NT2/D1 (cell line): ENCODE data around the gene TMEM255B.

Experiments
- DNase-seq: peaks from one replicate; pipeline ENCODE4 v3.0.0-alpha.2; 2011; ENCODE audit warnings: low read depth, low spot score
- H3K27me3 ChIP-seq: 2 replicates; pipeline ENCODE4 v1.6.0; 2011; ENCODE audit warnings: mild to moderate bottlenecking; ENCODE audit not compliant: insufficient read length, insufficient read depth
- H3K36me3 ChIP-seq: 2 replicates; pipeline ENCODE4 v1.6.1; 2011; ENCODE audit warnings: mild to moderate bottlenecking, low read length, mixed read lengths; ENCODE audit not compliant: insufficient read depth, insufficient read length
- H3K4me1 ChIP-seq: 2 replicates; pipeline ENCODE4 v1.5.1; 2011; ENCODE audit not compliant: insufficient read depth, insufficient read length
- H3K4me3 ChIP-seq: 2 replicates; pipeline ENCODE4 v1.5.1; 2011; ENCODE audit warnings: low read depth; ENCODE audit not compliant: insufficient read length
- H3K9ac ChIP-seq: 2 replicates; pipeline ENCODE4 v1.6.0; 2011; ENCODE audit warnings: low read depth; ENCODE audit not compliant: insufficient read length
- H3K9me3 ChIP-seq: 2 replicates; pipeline ENCODE4 v1.5.1; 2011; ENCODE audit warnings: mild to moderate bottlenecking, low read length; ENCODE audit not compliant: insufficient read depth
- SUZ12 ChIP-seq: IDR thresholded peaks from 2 replicates; pipeline ENCODE4 v1.6.1; 2011; ENCODE audit not compliant: insufficient read length, insufficient read depth; ENCODE audit errors: extremely low read depth
- YY1 ChIP-seq: IDR thresholded peaks from 2 replicates; pipeline ENCODE4 v1.6.1; 2011; ENCODE audit not compliant: insufficient read length, insufficient read depth
- ZNF274 ChIP-seq: IDR thresholded peaks from 2 replicates; pipeline ENCODE4 v1.6.1; 2011; ENCODE audit warnings: mild to moderate bottlenecking, low read depth, low read length

TMEM255B gene

DNA sequence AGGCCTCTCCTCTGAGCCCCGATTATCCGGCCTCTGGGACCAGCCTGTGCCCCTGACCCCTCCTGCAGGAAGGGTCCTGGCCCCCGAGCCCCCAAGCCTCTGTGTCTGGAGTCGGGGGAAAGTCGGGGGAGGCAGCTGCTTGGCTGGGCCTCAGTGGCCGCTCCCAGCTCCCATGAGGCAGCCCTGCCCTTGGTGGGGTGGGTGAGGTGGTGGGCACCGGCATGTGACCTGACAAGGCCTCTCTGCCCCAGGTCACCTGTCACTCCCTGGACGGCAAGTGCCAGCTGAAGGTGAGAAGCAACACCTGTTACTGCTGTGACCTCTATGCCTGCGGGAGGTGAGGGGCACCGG, 41.5 kb downstream of the TMEM255B start:
- H3K9ac ChIP-seq: no peak overlapping the region
- no peak overlapping the region for H3K4me3 ChIP-seq
- H3K4me1 ChIP-seq: peaks cover 17% of the 10 kb centered on the region
- H3K9me3 ChIP-seq: no peaks in the 10 kb centered on the region
- no peak for DNase-seq
- H3K36me3 ChIP-seq: no peaks in the 10 kb centered on the region
- H3K27me3 ChIP-seq: no peaks in the 10 kb centered on the region
- TF ChIP-seq SUZ12 (no peak), ZNF274 (no peak), YY1 (no peak)

DNA sequence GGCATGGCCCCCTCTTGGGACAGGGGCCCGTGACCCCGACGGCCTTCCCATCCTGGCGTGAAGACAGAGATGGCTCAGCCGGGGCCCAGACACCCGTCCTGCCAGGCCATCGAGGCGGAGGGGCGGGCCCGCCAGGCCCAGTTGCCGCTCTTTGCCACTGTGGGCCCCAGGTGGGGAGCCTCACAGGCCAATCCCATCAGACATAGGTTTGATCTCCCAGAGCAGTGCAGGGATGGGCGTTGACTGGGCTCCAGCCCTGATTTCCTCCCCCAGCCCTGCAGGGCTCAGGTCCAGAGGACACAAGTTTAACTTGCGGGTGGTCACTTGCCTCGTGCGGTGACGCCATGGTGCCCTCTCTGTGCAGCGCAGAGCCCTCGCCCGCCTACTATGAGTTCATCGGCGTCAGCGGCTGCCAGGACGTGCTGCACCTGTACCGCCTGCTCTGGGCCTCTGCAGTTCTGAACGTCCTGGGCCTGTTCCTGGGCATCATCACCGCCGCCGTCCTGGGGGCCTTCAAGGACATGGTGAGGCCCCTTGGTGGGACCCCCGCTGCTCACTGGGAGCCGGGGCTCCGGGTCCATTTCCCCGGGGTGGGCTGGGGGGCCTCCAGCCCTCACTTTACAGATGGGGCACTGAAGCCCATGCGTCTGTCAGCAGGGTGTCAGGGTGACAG, 42.4 kb downstream of the TMEM255B start:
- peaks cover 17% of the 10 kb centered on the region for H3K4me1 ChIP-seq
- no peak overlapping the region for H3K9ac ChIP-seq
- DNase-seq: no peak
- no peaks in the 10 kb centered on the region for H3K36me3 ChIP-seq
- TF ChIP-seq YY1 (no peak), ZNF274 (no peak), SUZ12 (no peak)
- H3K27me3 ChIP-seq: no peaks in the 10 kb centered on the region
- H3K4me3 ChIP-seq: no peak overlapping the region
- no peaks in the 10 kb centered on the region for H3K9me3 ChIP-seq

DNA sequence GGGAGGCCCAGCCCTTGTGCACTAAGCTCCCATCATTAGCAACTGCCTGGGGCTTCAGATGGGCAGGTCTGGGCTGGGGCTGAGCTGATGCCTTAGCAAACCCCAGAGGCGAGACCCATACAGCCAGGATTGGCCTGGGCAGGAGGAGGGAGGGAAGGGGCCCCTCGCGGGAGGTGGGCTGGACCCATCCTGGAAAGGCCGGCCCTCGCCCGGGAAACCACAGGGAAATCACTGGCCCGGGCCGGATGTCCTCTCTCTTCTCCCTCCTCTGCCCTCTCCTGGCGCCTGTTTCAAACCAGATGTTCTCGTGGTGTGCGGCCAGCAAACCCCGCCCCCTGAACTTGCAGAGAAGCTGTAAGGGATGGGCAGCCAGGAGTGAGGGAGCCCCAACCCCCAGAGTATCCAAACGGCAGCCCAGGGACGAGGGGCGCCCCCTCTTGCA, 43.1 kb downstream of the TMEM255B start:
- TF ChIP-seq ZNF274 (no peak), YY1 (no peak), SUZ12 (no peak)
- Histone ChIP-seq H3K9ac (no peak overlapping the region), H3K9me3 (no peaks in the 10 kb centered on the region), H3K36me3 (no peaks in the 10 kb centered on the region), H3K4me3 (no peak overlapping the region), H3K4me1 (peaks cover 17% of the 10 kb centered on the region), H3K27me3 (no peaks in the 10 kb centered on the region)
- peak; percentile 22 for DNase-seq

DNA sequence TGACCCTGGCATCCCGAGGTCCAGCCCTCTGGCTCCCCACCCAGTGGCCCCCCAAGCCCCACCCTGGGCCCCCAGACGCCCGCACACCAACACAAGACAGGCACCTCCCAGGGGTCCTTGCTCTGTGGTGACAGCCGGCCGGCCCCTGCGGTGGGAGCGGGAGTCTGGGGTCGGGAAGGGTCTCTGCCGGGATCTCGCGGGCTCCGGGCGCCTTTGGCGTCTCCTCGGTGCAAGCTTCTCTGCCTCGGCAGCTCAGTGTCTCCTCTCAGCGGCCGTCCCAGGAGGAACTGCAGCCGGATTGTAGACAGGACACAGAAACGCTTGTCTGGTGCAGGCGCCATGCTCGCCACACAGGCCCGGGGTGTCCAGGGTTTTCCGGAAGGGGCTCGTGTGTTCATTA, 43.7 kb downstream of the TMEM255B start:
- Histone ChIP-seq H3K9me3 (no peaks in the 10 kb centered on the region), H3K9ac (no peak overlapping the region), H3K4me3 (no peak overlapping the region), H3K36me3 (no peaks in the 10 kb centered on the region), H3K27me3 (no peaks in the 10 kb centered on the region), H3K4me1 (peaks cover 17% of the 10 kb centered on the region)
- DNase-seq: no peak
- TF ChIP-seq SUZ12: no peak
- TF ChIP-seq ZNF274: no peak
- TF ChIP-seq YY1: no peak

DNA sequence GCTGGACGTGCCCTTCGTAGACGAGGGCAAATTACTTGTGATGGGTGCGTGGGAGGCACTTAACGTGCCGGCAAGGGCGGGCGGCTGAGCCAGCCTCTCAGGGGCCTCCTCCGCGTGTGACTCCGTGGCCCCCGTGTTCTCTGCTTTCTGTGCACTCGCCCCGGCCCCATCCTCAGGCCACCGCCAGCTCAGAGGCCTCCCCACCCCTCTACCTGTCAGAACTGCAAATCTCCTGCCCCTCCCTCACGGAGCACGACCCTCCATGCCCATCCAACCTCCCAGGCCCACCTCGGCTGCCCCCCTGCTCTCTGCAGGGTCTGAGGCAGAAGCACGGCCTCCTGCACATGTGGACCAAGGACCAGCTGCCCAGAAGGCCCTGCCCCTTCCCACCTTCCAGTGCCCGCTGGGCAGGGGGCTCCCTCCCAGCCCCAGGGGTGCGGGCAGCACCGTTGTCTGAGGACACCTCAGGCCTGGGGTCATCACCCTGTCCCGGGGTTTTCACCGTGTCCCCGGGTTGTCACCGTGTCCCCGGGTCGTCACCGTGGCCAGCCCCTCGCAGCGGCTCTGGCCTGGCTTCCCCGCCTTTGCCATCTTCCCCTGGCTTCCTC, 44.5 kb downstream of the TMEM255B start:
- no peak overlapping the region for H3K4me3 ChIP-seq
- DNase-seq: no peak
- no peak for TF ChIP-seq SUZ12
- TF ChIP-seq ZNF274: no peak
- TF ChIP-seq YY1: no peak
- peaks cover 17% of the 10 kb centered on the region for H3K4me1 ChIP-seq
- no peaks in the 10 kb centered on the region for H3K36me3 ChIP-seq
- H3K9ac ChIP-seq: no peak overlapping the region
- H3K27me3 ChIP-seq: no peaks in the 10 kb centered on the region
- H3K9me3 ChIP-seq: peaks cover 7% of the 10 kb centered on the region

DNA sequence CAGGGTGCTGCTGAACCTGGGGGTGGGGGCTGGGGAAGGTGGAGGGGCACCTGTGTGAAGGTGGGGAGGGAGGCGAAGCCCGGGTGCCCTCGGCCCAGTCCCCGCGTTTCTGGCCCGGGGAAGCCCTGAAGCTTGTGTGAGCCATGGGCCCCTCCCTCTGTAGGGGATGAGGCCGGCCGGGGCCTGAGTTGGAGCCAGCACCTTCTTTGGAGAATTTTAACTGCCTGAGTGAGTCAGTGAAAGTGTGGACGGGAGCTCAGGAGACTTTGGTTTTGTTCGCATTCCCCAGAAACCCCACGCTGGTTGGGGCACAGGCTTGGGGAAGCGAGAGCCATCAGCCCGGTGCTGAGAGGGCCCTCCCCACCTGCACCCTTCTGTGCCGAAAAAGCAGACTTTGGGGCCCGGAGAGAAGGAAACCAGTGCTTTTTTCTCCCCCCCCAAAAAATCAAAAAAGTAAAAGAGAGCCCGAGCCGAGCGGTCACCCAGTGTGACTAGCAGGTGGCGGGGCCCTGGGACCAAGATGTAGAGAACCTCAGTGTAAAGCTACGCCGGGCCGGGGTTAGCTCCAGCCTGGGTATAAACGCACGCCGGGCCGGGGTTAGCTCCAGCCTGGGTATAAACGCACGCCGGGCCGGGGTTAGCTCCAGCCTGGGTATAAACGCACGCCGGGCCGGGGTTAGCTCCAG, 45.1 kb downstream of the TMEM255B start:
- no peak for DNase-seq
- TF ChIP-seq ZNF274 (no peak), SUZ12 (no peak), YY1 (no peak)
- H3K36me3 ChIP-seq: no peaks in the 10 kb centered on the region
- H3K9ac ChIP-seq: no peak overlapping the region
- peaks cover 12% of the 10 kb centered on the region for H3K9me3 ChIP-seq
- no peak overlapping the region for H3K4me3 ChIP-seq
- no peaks in the 10 kb centered on the region for H3K27me3 ChIP-seq
- H3K4me1 ChIP-seq: peaks cover 17% of the 10 kb centered on the region

DNA sequence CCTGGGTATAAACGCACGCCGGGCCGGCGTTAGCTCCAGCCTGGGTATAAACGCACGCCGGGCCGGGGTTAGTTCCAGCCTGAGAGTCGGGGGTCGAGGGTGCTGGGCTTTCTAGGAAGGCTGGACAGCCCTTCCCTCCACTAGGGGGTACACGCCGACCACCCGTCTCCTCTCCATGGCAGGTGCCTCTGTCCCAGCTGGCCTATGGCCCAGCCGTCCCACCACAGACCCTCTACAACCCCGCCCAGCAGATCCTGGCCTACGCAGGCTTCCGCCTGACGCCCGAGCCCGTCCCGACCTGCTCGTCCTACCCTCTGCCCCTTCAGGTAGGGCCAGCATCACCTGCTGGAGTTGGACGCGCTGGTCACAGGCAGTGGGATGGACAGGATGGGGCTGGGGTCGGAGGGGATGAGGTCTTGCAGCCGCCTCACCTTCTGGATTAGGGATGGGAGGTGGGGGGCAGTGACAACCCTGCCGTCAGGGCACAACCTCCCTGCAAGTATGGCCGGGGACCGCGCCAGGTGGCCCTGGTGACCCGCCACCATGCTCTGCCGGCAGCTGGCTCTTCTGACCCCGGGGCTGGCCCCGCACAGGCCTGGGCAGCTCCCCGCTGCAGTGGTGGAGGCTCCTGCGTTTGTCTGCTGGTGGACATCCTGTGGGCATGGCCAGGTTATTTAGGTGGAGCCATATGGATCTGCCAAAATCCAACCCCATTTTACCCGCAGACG, 45.8 kb downstream of the TMEM255B start:
- Histone ChIP-seq H3K4me1 (peaks cover 17% of the 10 kb centered on the region), H3K36me3 (no peaks in the 10 kb centered on the region), H3K9ac (no peak overlapping the region), H3K9me3 (peaks cover 18% of the 10 kb centered on the region), H3K27me3 (no peaks in the 10 kb centered on the region), H3K4me3 (no peak overlapping the region)
- DNase-seq: no peak
- no peak for TF ChIP-seq YY1
- no peak for TF ChIP-seq SUZ12
- TF ChIP-seq ZNF274: no peak
